ENCODE measurements around the gene TMEM61.
"Not testable (repeated sequence)": the region's sequence is repeated elsewhere in the genome, so short reads cannot be mapped to it uniquely, and the experiment has no call there.

The TMEM61 gene

DNA sequence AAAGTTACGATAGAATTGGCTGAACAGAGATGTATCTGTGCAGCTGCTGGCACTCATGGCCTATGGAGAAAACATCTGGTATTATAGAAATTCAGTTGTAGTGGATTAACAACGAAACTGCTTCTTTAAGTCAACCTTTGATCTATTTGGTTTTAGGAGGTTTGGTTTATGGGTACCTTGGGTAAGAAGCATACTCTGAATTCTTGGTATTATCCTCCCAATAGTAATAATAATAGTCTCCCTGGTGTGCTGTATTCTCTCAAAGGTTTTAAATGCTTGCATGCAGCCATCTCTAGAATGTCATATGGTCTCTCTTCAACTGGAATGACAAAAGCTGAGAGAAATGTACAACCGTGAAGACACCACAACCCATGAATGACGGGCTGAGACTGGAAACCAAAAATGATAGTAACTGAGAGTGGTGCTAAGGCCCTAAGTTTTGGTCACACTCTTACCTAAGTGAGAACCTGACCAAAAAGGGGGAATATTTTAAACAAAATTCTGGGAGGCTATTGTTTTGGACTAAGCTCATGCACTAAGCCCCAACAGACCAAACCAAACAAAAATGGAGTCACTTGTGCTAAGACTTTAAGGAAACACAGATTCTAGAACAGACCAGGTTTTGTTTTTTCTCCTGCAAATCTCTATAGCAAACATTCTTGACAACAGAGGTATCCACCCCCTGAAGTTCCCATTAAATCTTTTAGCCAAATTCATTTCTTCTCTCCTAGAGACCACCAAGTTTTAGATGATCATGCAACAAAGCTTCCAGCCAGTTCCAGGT is 17.6 kb upstream of the TMEM61 start:
- DNase-seq (ENCODE audit: low read depth): no peak

DNA sequence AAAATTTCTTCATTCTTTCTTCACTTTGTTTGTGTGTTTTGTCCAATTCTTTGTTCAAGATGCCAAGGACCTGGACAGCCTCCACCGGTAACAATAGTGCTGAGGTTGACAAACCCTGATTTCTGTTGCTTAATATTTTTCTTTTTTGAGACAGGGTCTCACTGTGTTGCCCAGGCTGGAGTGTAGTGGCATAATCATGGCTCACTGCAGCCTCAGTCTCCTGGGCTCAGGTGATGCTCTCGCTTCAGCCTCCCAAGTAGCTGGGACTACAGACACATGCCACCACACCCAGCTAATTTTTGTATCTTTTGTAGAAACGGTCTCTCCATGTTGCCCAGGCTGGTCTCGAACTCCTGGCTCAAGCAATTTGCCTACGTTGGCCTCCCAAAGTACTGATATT is 16.6 kb upstream of the TMEM61 start:
- not testable (repeated sequence) for DNase-seq (ENCODE audit: low read depth)

DNA sequence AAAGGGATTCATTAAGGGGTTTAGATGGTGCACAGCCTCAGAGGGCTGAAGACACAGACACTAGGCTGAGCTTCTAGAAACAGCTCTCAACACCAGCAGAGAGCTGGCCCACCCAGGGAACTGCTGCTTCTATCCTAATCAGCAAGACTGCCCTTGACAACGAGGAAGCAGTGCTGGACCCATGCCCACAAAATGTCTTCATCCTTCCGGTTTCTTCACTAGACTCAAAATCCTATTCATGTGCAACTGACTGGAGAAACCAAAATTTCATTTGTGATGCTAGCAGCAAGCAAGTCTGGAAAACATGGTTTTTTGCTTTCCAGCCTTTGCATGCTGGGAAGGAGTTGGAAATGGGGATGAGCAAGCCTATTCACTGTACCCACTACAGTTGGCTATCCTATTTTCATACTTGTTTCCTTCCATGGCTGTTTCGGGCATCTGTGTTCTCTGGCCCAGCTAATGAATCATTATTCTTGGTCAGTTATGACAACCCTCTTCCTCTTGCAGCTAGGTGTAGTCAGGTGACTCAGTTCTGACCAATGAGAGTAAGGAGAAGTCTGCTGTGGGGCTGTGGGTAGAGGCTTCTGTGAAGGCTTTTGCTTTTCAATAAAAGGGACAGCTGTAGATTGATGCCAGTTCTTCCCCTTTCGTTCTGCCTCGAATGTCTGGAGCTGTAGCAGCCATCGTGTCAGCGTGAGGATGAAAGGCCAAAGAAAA is 14.6 kb upstream of the TMEM61 start:
- DNase-seq (ENCODE audit: low read depth): no peak

DNA sequence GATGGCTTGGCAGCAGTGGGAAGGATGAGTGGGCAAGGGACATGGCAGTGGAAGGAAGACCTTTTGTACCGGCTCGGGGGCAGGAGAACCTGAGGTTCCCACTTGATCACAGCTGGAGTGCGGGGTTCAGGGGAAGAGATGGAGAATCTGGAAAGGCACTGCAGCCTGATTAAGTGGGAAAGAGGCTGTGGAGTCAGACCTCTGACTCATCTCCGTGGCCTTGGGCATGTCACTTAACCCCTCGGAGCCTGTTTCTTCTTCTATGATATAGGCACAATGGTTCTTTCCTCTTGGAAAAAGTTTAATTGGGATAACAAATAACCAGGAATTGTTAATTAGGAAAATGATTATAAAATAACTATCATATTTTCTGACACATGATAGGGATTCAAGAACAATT is 13.1 kb upstream of the TMEM61 start:
- DNase-seq (ENCODE audit: low read depth): no peak

DNA sequence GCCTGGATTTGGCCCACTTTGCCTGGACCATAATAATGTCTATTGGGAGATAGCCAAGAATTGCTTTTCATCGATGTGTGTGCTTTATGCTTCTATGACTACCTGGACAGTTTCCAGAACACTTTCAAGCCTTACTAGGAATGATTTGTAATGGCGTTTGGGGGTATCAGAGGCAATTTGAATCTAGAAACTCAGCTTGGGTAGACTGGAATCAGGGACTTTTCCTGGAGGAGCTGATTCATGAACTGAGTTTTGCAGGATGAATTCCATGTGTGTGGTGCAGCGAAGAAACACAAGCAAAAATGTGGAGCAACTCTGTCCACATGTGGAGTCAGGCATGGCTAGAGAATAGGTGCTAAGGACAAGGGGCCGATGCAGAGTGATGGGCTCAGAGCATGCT is 11.9 kb upstream of the TMEM61 start:
- no peak for DNase-seq (ENCODE audit: low read depth)

DNA sequence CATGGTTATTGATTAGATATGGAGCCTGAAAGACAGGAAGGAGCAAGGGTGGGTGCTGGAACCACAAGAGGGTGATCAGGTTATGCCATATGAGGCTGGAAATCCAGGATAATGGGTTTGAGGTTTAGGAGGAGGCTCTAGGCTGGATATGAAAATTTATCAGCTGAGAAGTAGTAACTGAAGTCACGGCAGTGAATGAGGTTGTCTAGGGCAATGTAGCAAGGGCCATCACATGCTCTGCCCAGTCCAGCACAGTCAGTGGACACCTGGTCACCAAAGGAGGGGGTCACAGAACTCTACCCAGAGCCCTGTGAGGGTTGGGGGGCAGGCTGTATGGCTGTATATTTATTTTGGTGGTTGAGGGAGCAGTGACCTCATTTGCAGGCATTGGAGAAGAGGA is 10.5 kb upstream of the TMEM61 start:
- DNase-seq (ENCODE audit: low read depth): no peak

DNA sequence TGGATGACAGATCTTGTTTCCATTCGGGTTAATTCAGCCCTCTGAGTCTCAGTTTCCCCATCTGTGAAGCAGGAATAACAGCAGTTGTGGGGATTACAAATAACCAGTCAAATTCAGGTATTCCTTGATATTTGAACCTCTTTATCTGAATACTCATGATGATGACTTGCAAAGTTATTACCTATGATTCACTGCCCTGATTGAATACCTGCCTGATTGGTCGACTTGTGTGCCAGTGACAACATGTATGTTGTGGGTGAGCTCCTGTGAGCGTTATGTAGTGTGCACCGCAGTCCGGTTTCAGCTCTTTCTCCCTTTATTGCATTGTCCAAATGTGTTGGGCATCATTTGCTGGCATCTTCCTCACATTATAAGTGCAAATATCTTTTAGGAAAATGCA is 9.5 kb upstream of the TMEM61 start:
- DNase-seq (ENCODE audit: low read depth): no peak

DNA sequence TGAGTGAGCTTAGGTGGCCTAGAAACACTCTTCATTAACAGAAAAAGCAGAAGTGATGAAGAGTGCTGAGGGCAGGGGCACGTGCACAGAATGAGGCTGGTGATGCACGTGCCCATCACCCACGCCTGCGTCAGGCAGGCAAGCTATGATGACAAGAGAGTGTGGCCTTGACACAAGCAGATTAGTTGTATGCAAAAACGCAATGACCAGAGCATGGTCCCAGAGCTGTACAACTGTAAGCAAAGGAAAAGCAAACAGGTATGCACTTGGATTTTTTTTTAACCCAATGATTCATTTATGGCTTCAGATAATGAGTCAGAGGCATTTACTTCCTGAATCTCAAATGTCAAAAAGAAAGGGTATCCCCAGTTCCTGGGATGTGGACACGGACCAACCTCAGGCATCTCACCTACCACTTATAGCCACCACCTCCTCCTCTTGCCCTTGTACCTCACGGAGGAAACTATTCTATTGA is 9.1 kb upstream of the TMEM61 start:
- no peak for DNase-seq (ENCODE audit: low read depth)

DNA sequence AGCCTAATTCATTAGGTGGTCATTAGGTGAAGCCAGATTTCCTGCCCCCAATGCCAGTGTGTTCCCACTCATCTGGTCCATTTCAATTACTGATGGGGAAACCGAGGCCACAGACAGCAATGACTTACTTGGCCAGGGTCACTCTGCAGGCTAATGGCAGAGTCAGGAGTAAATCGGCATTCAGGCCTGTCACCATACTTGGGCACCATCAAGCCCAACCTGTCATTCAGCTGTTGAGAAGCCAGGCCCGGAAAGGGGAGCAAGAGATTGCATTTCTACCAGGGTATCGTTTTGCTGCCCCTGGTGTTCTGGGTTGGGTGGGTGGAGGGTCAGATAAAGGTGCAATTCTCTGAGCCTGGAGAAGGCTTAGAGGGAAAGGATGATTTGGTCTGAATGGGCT is 8.0 kb upstream of the TMEM61 start:
- no peak for DNase-seq (ENCODE audit: low read depth)

DNA sequence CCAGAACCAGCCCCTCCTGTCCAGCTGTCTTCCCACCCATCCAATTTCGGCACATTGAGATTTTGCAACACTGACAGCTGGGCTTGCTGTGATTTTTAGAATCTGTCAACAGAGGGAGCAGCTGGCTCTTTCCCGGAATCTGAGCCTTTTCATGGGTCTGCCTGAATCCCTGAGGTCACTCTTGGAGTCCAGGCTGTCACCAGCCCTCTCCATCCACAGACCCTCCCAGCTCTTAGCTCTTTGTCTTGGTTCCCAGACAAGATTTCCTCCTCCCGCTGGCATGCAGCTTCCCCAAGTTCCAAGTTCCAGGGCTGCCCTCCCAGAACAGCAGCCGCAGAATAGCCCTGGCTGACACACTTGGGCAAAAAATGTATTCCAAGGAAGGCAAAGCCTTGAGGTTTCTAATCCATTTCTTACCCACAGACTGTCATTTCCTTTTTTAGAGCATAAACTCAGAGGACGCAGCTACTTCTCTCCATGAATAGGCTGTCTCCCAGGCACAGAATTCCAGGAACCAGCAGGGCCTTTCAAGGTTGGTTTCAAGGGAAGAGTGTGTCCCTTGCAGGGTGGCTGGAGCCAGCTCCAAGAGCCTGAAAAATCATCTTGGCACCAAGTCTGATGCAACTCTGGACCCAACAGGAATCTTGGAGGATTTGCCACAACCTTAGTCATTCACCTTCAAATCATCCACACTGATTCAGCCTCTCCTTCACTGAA is 7.1 kb upstream of the TMEM61 start:
- DNase-seq (ENCODE audit: low read depth): no peak

DNA sequence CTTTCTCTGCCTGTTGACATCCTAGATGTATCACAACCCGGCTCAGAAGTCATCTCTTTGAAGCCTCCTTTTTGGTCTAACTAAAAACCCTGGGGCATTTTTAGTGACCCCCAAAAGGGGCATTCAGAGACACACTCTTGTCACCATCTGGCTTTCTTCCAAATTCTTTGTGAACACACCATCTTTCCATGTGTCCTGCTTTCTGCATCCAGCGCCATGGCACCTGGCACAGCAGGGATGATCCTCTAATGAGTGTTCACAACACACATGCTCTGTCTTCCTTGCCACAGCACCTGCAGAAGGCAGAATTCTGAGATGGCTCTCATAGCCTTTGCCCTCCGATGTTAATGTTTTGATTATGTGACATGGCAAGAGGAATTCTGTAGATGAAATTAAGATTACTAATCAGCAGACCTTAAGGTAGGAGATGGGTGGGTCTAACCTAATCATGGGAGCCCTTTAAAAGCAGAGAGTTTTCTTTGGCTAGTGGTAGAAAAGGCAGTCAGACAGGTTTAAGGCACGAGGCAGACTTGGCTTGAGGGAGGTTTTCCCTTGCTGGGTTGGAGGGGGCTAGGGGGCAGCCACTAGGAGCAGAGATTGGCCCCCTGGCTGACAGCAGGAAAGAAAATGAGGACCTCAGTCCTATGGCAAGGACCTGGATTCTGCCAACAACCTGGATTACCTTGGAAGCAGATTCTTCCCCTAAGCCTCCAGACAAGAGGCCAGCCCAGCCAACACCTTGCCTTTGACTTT is 4.9 kb upstream of the TMEM61 start:
- DNase-seq (ENCODE audit: low read depth): no peak

DNA sequence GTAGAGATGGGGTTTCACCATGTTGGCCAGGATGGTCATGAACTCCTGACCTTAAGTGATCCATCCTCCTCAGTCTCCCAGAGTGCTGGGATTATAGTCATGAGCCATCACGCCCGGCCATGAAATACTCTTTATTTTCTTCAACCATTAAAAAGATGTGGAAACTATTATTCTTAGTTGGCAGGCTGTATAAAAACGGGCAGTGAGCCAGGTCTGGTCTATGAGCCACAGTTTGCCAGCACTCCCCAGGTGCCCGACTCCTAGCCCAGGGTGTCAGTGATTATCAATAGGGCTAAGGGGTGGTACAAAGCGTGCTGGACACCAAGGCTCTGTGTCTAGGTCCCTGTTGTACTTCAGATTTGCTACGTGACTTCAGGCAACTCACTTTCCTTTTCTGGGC is 3.7 kb upstream of the TMEM61 start:
- no peak for DNase-seq (ENCODE audit: low read depth)

DNA sequence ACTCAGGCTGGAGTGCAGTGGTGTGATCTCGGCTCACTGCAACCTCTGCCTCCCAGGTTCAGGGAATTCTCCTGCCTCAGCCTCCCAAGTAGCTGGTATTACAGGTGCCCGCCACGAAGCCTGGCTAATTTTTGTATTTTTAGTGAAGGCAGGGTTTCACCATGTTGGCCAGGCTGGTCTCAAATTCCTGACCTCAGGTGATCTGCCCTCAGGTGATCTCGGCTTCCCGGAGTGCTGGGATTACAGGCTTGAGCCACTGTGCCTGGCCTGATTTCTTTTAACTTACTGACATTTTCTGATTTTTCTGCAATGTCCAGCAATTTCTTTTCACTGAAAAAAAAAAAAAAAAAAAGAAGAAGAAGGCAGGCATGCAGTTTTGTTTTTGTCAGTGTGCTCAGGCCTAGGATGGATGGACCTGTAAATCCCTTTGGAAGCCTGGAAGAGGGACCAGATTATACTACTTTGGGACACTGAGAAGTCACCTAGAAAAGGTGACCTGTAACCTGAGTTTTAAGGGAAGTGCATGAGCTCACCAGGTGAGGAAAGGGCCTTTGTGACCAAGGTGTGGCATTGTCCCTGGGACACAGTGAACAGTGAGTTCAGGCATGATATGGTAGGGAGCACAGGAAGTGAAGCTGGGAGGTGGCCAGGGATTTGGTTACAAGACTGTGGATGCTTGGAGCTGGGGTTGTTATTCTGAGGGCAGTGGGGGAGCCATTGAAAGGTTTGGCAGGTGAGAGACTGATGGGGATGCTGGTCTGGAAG is 2.7 kb upstream of the TMEM61 start:
- no peak for DNase-seq (ENCODE audit: low read depth)

DNA sequence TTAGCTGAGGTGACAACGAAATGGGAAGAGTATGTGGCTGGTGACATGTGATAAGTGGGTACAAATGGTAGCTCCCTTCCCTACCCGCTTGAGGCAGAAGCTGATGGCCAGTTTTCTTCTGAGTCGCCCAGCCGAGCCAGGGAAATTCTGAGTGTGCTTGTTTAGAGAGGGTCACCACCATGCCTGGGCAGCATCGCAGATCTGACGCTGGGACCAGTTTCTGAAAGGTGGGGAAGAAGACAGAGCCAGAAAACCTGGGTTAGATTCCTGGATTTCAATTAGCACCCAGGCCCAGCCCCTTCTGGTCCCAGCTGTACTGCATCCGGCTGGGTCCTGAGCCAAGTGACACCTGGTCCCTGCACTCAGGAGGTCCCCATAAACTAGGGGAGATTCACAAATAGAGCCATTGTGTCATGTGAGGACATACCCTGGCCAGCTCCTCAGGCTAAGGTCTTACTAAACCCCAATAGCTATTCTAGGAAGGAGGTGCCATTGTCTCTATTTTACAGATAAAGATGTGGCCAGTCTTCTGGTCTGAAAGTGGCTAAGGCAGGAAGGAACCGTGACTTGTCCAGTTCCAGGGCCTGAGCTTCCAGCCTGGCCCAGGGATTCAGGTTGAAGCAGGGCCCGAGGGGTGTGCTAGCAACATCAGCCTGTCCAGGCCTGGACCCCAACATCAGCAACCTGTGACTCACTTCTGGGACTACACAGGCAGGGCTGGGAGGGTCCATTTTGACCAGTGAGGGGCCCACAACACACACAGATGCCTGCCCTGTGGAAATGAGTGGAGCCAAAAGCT is 1.7 kb upstream of the TMEM61 start:
- DNase-seq (ENCODE audit: low read depth): no peak

DNA sequence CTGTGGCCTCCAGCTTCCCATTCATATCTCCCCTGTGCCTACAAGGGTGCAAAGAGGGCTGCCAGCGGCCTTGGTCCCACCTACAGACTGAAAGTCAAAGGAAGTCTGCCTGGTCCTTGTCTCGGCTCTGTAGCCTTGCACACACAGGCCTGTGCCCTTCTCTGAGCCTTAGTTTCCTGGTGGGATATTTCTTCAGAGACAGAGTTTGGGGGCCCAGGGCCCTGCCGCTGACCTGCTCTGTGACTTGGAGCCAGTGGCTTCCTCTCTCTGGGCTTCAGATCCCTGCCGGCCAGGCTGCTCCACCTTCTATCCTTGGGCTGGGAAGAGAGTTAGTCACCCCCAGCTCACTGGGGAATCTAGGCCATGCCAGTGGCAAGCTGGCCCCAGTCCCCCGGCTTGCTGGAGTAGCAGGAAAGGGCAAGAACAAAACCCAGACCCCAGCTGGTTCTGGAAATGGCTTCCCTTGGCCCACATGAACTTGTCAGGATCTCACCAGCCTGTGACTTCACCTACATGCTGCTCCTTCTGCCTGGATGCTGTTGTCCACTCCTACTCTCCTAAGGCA is 1.0 kb upstream of the TMEM61 start:
- DNase-seq (ENCODE audit: low read depth): no peak

DNA sequence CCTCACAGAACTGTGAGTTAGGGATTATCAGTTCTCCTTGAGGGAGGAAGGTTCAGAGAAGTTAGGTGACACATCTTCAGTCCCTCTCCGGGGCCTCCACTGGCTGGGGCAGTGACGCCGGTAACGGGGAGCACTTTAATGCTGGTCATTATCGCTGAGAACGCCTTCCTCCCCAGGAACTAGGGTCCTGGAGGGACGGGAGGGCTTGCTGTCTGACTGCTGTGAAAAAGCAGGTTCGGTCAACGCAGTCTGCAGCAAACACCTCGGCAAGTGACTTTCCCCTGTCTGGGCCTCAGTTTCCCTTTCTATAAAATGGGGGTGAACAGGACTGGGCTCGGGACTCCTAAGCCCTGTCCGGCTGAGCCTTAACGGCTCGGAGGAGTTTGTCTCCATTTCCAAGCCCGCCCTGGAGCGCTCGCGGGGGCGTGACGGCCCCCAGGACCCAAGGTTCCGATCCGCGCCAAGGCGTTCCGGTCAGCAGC is 341 bp upstream of the TMEM61 start:
- DNase-seq (ENCODE audit: low read depth): no peak

DNA sequence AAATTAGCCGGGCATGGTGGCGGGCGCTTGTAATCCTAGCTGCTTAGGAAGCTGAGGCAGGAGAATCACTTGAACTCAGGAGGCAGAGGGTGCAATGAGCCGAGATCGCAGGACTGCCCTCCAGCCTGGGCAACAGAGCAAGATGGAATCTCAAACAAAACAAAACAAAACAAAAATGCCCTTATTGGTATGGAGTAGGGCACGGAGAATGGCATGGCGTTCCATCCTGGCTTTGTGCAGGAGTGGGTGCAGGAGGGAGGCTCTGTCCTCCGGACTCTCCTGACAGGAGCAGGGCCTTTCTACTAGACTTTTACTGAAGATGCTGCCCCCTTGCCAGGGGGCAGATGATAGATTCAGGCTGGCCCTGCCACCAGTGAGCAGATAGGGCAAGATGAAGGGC is 1.0 kb downstream of the TMEM61 start:
- no peak for DNase-seq (ENCODE audit: low read depth)

DNA sequence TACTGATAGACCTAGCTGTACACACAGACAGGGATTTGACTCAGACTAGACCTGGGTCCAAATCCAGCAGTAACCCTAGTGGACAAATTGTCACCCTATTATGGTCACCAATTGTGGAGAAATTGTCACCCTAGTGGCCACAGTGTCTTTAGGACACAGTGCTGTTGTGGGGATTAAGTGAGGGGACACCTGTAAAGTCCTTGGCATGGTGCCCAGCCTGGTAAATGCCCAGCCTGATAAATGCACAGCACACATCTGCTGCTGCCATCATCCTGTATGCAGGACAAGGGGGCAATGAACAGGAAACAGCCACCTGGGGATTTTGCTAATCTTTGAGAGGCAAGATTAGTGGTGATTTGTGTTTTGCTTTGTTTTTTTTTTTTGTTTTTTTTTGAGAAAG is 2.3 kb downstream of the TMEM61 start:
- no peak for DNase-seq (ENCODE audit: low read depth)

DNA sequence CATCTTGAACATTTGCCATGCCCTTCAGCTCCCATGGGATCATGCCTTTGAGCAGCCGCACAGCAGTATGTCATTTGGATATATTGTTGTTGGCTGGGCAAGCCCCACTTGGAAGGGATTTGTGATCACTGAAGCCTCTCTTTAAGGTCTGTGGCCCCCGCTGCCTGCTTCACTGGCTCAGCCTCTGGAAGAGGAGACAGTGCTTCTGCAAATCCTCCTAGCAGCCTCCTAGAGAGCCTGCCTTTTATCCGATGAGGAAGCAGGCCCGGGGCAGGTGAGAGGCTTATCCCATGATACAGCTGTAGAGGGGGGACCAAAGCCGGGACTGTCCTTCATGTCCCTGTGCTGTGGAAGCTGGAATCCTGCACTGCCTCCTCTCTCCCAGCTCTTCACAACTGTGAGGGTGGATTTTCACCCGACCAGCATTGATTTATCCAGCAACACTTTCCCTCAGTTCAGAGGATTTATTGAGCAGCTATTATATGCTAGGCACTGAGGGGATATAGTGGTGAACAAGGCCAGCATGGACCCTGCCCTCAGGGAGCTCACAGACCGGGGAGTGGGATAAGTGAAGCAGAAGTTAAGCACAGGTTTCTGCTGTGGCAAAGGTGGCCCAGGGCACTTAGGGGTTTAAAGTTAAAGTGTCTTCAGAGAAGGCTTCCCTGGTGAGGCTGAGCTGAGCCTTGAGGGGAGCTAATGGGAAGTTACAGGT is 3.9 kb downstream of the TMEM61 start:
- no peak for DNase-seq (ENCODE audit: low read depth)

DNA sequence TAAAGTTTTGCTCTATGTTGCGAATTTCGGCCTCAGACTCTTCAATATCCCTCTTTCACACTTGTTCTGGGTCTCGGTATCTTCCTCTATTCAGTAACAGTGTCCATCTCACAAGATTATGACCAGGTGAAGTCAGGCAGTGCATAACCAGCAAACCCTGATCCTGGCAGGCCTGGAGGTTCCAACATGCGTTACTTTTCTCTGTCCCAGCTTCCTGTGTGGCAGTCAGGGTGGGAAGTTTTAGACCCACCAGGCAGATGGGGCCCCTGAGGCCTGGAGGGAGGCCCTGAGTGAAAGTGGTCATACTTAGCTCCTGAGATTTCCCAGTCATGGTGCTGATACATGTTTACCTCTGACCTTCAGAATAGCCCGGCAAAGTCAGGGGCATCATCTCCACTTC is 5.1 kb downstream of the TMEM61 start:
- DNase-seq (ENCODE audit: low read depth): no peak

Data from activated T-cell treated with anti-CD3 and anti-CD28 coated beads for 24 hours (primary cell).